Osteoblast (primary cell): ENCODE data around the gene TMEM167A. TPM values are rescaled to one million over a fixed set of nuclear protein-coding genes. Genes with fewer than 3 reads are reported as not detected.
A peak's percentile ranks its signal among the peaks of the same experiment; 100 is the strongest.

ENCODE experiments used
- DNase-seq: peaks from one replicate; pipeline ENCODE4 v3.0.0; 2011; ENCODE audit warnings: low spot score, mixed read lengths; ENCODE audit not compliant: insufficient read length; ENCODE audit errors: missing footprints
- H2AFZ ChIP-seq: 2 replicates; pipeline ENCODE4 v1.6.0; 2011; ENCODE audit warnings: mild to moderate bottlenecking, low read length
- H3K27ac ChIP-seq: 2 replicates; pipeline ENCODE4 v1.5.1; 2011; ENCODE audit warnings: mild to moderate bottlenecking, low read depth, low read length, moderate library complexity
- H3K27me3 ChIP-seq: 2 replicates; pipeline ENCODE4 v1.6.0; 2012; ENCODE audit warnings: mild to moderate bottlenecking, control low read depth, inconsistent platforms, low read length, moderate library complexity; ENCODE audit not compliant: insufficient read depth
- H3K36me3 ChIP-seq: 2 replicates; pipeline ENCODE4 v1.5.1; 2011; ENCODE audit warnings: mild to moderate bottlenecking, low read length, control low read depth, moderate library complexity; ENCODE audit not compliant: insufficient read depth
- H3K4me1 ChIP-seq: 2 replicates; pipeline ENCODE4 v1.5.1; 2011; ENCODE audit warnings: mild to moderate bottlenecking, low read length, control low read depth, moderate library complexity; ENCODE audit not compliant: insufficient read depth
- H3K4me2 ChIP-seq: 2 replicates; pipeline ENCODE4 v1.6.0; 2011; ENCODE audit warnings: mild to moderate bottlenecking, low read length; ENCODE audit not compliant: insufficient read depth
- H3K4me3 ChIP-seq: fragments of 200-600 bp; sonication (generic); 3 replicates; pipeline ENCODE4 v1.5.1; 2012; ENCODE audit warnings: mild to moderate bottlenecking, low read length, inconsistent platforms; ENCODE audit not compliant: insufficient read depth
- H3K79me2 ChIP-seq: 2 replicates; pipeline ENCODE4 v1.6.0; 2012; ENCODE audit warnings: mild to moderate bottlenecking, low read length, control low read depth, inconsistent platforms; ENCODE audit not compliant: insufficient read depth
- H3K9me3 ChIP-seq: 2 replicates; pipeline ENCODE4 v1.5.1; 2011; ENCODE audit warnings: low read depth, low read length, control low read depth
- H4K20me1 ChIP-seq: 2 replicates; pipeline ENCODE4 v1.6.0; 2012; ENCODE audit warnings: mild to moderate bottlenecking, low read length, control low read depth; ENCODE audit not compliant: insufficient read depth
- small RNA-seq: library from RNA; depleted of rRNA; stranded (forward); fragments of <200 nt; gene quantifications from one replicate; pipeline ENCODE3, GENCODE V24; 2012
- total RNA-seq: library from RNA; depleted of rRNA; stranded (reverse); fragments of >200 nt; gene quantifications from 2 replicates; pipeline ENCODE4 v1.2.3, GENCODE V29; 2012
- TF ChIP-seq, protein P1 (sequence below): IDR thresholded peaks from 2 replicates; pipeline ENCODE4 v1.5.1; 2011; ENCODE audit warnings: mild to moderate bottlenecking, low read depth, low read length, moderate library complexity; ENCODE audit errors: extremely low read depth

Gene TMEM167A
- total RNA-seq, 1 donor = 54.6 TPM

DNA sequence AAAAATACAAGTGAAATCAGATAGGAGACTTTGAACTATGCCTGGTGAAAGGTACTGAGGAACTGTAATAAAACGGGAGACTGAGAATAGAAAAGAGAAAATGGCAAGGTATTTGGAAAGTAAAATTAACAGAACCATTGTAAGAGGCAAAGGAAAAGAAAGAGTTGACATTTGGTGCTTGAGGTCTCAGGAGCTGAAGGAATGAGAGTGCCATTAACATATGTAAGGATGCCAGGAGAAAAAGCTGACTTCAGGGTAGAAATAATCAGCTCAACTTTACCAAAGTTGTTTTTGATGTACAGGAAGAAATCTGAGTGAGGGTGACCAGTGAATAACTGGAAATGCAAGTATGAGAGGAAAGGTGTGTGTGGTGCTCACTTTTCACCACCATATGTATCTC lies 69.4 kb downstream of the TMEM167A start:
- H3K4me2 ChIP-seq = no peak overlapping the region
- no peaks in the 10 kb centered on the region for H3K4me1 ChIP-seq
- DNase-seq = no peak
- TF ChIP-seq, protein P1, sequence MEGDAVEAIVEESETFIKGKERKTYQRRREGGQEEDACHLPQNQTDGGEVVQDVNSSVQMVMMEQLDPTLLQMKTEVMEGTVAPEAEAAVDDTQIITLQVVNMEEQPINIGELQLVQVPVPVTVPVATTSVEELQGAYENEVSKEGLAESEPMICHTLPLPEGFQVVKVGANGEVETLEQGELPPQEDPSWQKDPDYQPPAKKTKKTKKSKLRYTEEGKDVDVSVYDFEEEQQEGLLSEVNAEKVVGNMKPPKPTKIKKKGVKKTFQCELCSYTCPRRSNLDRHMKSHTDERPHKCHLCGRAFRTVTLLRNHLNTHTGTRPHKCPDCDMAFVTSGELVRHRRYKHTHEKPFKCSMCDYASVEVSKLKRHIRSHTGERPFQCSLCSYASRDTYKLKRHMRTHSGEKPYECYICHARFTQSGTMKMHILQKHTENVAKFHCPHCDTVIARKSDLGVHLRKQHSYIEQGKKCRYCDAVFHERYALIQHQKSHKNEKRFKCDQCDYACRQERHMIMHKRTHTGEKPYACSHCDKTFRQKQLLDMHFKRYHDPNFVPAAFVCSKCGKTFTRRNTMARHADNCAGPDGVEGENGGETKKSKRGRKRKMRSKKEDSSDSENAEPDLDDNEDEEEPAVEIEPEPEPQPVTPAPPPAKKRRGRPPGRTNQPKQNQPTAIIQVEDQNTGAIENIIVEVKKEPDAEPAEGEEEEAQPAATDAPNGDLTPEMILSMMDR = no peak
- no peak overlapping the region for H2AFZ ChIP-seq
- no peaks in the 10 kb centered on the region for H3K79me2 ChIP-seq
- H3K9me3 ChIP-seq = no peaks in the 10 kb centered on the region
- no peaks in the 10 kb centered on the region for H4K20me1 ChIP-seq
- no peak overlapping the region for H3K4me3 ChIP-seq
- H3K27me3 ChIP-seq = no peaks in the 10 kb centered on the region
- H3K27ac ChIP-seq = no peak overlapping the region
- no peaks in the 10 kb centered on the region for H3K36me3 ChIP-seq

DNA sequence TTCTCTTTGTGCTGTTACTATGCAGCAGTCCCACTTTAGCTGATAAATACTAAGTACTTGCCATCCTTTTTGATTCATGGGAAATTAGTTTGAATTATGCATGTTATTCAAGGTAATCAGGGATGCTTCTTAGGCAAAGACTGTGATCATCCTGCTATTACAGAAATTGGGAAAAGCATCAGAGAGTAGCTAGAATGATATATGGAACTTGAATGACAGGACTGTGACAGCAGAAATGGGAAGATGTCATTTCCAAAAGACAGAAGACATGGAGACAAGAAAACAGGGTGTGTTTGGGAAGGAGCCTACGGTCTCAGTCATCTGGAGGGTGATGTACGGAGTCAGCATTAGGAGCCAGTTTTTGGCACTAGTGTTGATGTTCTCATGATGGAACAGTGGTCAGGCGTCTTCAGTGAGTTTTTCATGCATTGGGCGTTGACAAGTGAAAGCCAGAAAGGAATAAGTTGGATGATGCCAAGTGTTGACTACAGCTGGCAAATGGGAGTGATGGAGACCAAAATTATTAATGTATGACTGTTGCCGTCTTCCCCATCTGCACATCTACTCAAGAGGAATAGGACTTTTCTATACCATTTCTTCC lies 70.4 kb downstream of the TMEM167A start:
- H3K4me2 ChIP-seq = no peak overlapping the region
- H3K36me3 ChIP-seq = no peaks in the 10 kb centered on the region
- H2AFZ ChIP-seq = no peak overlapping the region
- TF ChIP-seq, protein P1 = no peak
- no peaks in the 10 kb centered on the region for H3K4me1 ChIP-seq
- no peaks in the 10 kb centered on the region for H4K20me1 ChIP-seq
- no peak overlapping the region for H3K27ac ChIP-seq
- DNase-seq = no peak
- no peak overlapping the region for H3K4me3 ChIP-seq
- no peaks in the 10 kb centered on the region for H3K9me3 ChIP-seq
- H3K27me3 ChIP-seq = no peaks in the 10 kb centered on the region
- H3K79me2 ChIP-seq = no peaks in the 10 kb centered on the region

DNA sequence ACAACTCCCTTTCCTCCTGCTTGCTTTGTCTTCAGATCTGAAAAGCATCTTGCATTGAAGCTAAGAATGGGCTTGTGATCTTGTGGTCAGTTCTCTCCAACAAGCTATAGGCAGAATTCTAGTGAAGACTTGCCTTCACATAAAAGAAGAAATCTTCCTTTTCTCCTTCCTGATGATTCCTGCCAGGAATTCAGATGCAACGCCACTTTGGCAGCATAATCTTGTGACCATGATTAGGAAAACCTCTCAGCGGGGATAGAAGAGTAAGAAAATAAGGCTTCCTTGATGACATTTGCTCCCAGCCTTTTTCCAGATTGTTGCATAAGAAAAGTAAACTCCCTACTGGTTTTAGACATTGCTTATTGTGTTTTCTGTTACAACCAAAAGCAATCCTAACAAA lies 73.4 kb downstream of the TMEM167A start:
- TF ChIP-seq, protein P1 = no peak
- Histone ChIP-seq H3K4me1 (no peaks in the 10 kb centered on the region), H3K79me2 (no peaks in the 10 kb centered on the region), H3K27ac (no peak overlapping the region), H3K4me3 (no peak overlapping the region), H3K4me2 (no peak overlapping the region), H3K9me3 (no peaks in the 10 kb centered on the region), H3K36me3 (no peaks in the 10 kb centered on the region), H2AFZ (no peak overlapping the region), H4K20me1 (no peaks in the 10 kb centered on the region), H3K27me3 (no peaks in the 10 kb centered on the region)
- no peak for DNase-seq

Small RNA genes within 50 kb of the gene (small RNA-seq; reads per million reads assigned to genes)
- 67.7 reads per million, percentile 96 among the genes with 10 or more reads in this experiment for gene SCARNA18

Other genes starting within 250 kb of the TMEM167A start
- gene XRCC4, start 153 bp upstream of the TMEM167A start, total RNA-seq = 6.8 and 8.0 TPM in 2 replicates